Peyer's patch (tissue), 4 donors: Measurements from ENCODE around the gene RPTOR. TPM values are rescaled to one million over a fixed set of nuclear protein-coding genes. Genes with fewer than 3 reads are reported as not detected.

Experiments used
- DNase-seq, 3 donors: peaks; one replicate each; pipeline ENCODE4 v3.0.0-alpha.2; 2017 to 2019
- H3K27ac ChIP-seq, 4 donors: fragments of 200-600 bp; sonication (generic); one replicate each; pipeline ENCODE4 v1.5.1; 2016 to 2019
- H3K27me3 ChIP-seq, 2 donors: fragments of 200-600 bp; sonication (generic); one replicate each; pipeline ENCODE4 v1.5.1; 2019
- H3K36me3 ChIP-seq, 3 donors: fragments of 200-600 bp; sonication (generic); one replicate each; pipeline ENCODE4 v1.5.1; 2016 to 2019
- H3K4me1 ChIP-seq, 4 donors: fragments of 200-600 bp; sonication (generic); one replicate each; pipeline ENCODE4 v1.5.1; 2016 to 2019
- H3K4me3 ChIP-seq, 4 donors: fragments of 200-600 bp; sonication (generic); 1 replicate in 3 of 4; 2 replicates in 1 of 4; pipeline ENCODE4 v1.5.1; 2016 to 2019; ENCODE audit warnings: mild to moderate bottlenecking in 1 of 4
- H3K9me3 ChIP-seq, 4 donors: fragments of 200-600 bp; sonication (generic); one replicate each; pipeline ENCODE4 v1.5.1; 2016 to 2019; ENCODE audit warnings: mild to moderate bottlenecking in 1 of 4
- POLR2A ChIP-seq, 2 donors: fragments of 450-650 bp; IDR thresholded peaks; one replicate each; pipeline ENCODE4 v1.5.1; 2017; ENCODE audit warnings: antibody characterized with exemption in 2 of 2, mild to moderate bottlenecking in 2 of 2, moderate library complexity in 2 of 2
- total RNA-seq, 4 donors: library from RNA; depleted of rRNA; stranded (reverse); fragments of >200 nt; gene quantifications; one replicate each; pipeline ENCODE4 v1.1.0, GENCODE V29; 2016
- TF ChIP-seq, protein P1 (sequence below), 6 experiments: fragments of 450-650 bp in 4 of 6; fragments of 200-600 bp in 2 of 6; sonication (generic) in 1 of 6; IDR thresholded peaks; one replicate each; pipeline ENCODE4 v1.5.1; 2017 to 2019; ENCODE audit warnings: antibody characterized with exemption in 6 of 6, mild to moderate bottlenecking in 3 of 6, moderate library complexity in 1 of 6

The RPTOR gene
- total RNA-seq, 4 donors from 2014 or later, result 42.4 to 73.6 (median 64.2) TPM

DNA sequence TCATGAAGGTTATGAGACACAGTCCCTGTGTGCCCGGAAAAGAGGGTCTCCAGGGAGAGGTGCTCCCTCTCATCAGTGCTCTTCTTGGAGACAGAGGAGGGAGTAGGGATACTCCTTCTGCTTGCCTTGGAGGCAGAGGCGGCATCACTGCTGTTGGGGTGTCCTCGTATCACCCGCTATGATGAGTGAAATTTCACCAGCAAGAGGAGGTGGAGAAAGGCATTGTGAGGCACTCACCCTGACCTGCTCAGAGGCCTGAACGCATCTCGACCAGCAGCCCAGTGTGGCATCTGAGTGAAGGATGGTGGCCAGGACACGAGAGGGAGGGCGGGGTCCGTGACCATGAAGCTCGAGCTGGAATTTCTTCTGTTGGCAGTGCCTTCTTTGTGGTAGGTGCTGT is 224.9 kb downstream of the RPTOR start:
- Histone ChIP-seq H3K9me3 (no peaks in the 10 kb centered on the region), H3K27me3 (no peaks in the 10 kb centered on the region), H3K27ac (no peak overlapping the region), H3K4me3 (no peak overlapping the region), H3K4me1 (peaks cover 0 to 3% (median 0%) of the 10 kb centered on the region in 4 donors), H3K36me3 (no peaks in the 10 kb centered on the region)
- TF ChIP-seq, protein P1, sequence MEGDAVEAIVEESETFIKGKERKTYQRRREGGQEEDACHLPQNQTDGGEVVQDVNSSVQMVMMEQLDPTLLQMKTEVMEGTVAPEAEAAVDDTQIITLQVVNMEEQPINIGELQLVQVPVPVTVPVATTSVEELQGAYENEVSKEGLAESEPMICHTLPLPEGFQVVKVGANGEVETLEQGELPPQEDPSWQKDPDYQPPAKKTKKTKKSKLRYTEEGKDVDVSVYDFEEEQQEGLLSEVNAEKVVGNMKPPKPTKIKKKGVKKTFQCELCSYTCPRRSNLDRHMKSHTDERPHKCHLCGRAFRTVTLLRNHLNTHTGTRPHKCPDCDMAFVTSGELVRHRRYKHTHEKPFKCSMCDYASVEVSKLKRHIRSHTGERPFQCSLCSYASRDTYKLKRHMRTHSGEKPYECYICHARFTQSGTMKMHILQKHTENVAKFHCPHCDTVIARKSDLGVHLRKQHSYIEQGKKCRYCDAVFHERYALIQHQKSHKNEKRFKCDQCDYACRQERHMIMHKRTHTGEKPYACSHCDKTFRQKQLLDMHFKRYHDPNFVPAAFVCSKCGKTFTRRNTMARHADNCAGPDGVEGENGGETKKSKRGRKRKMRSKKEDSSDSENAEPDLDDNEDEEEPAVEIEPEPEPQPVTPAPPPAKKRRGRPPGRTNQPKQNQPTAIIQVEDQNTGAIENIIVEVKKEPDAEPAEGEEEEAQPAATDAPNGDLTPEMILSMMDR (IDR thresholded peaks at IDR 0.05), result no peak
- TF ChIP-seq POLR2A (IDR thresholded peaks at IDR 0.05), result no peak
- DNase-seq, result no peak

DNA sequence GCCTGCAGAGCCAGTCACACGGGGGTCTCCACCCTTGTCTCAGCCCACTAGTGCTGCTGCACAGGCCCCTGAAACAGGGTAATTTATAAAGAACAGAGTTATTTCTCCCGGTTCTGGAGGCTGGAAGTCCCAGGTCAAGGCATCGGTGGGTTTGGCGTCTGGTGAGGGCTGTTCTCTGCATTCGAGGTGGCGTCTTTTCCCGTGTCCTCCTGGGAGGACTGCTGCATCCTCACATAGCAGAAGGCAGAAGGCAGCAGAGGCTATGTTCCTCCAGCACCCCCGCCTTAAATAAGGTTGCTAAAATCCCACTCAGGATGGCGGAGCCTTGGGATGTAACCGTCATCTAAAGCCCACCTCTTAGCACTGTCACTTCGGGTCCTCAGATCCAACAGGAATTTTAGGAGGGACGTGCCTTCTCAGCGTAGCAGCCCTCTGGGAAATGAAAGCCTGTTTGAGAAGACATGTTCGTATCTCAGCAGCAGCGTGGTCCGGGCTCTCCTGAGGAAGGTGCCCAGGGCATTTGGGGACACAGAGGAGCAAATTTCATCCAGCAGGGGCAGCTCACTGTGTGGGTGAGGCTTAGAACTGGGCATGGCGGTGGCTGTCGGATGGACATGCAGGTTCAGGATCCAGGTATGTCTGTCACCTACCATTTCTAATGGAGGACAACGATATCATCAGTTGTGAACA is 225.4 kb downstream of the RPTOR start:
- TF ChIP-seq POLR2A (IDR thresholded peaks at IDR 0.05), result no peak
- TF ChIP-seq, protein P1 (IDR thresholded peaks at IDR 0.05), result no peak
- Histone ChIP-seq H3K27ac (no peak overlapping the region), H3K4me1 (peaks cover 0 to 6% (median 2%) of the 10 kb centered on the region in 4 donors), H3K27me3 (no peaks in the 10 kb centered on the region), H3K36me3 (no peaks in the 10 kb centered on the region), H3K4me3 (no peak overlapping the region), H3K9me3 (no peaks in the 10 kb centered on the region)
- DNase-seq, result no peak

DNA sequence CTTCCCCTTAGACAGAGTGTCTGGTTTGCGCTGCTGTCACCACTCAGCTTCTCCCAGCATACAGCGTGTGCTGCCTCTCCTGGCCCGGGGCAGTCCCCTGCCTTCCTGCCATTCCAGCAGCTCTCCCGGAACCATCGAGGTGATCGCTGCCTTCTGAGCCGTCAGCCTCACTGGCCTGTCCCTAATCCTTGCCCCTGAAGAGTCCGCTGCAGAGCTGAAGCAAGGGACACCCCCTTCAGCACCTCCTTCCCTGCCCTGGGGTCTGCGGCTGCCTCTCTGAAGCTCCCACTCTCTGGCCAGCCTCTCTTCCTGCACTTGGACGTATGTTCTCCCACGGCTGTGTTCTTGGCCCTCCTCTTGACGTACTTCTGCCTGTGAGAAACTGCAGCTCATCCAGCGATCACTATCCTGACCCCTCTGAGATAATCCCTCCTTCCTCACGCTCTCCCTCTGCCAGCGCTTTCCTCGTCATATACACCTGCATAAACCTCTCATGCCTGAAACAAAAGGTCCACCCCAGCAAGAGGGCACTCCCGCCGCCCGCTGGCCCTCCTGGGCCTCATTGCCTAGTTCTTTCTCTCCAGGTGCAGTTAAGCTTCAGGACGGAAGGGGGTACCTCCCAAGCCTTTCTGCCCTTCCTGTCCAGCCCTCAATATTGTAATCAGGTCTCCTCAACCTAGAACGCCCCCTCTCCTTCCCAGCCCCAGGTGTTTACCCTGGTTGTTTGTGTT is 226.4 kb downstream of the RPTOR start:
- H3K27ac ChIP-seq, result no peak overlapping the region
- H3K36me3 ChIP-seq, result no peaks in the 10 kb centered on the region
- peaks cover 0 to 6% (median 2%) of the 10 kb centered on the region in 4 donors for H3K4me1 ChIP-seq
- DNase-seq, result no peak
- no peaks in the 10 kb centered on the region for H3K9me3 ChIP-seq
- TF ChIP-seq, protein P1 (IDR thresholded peaks at IDR 0.05), result no peak
- TF ChIP-seq POLR2A (IDR thresholded peaks at IDR 0.05), result no peak
- H3K27me3 ChIP-seq, result no peaks in the 10 kb centered on the region
- no peak overlapping the region for H3K4me3 ChIP-seq

DNA sequence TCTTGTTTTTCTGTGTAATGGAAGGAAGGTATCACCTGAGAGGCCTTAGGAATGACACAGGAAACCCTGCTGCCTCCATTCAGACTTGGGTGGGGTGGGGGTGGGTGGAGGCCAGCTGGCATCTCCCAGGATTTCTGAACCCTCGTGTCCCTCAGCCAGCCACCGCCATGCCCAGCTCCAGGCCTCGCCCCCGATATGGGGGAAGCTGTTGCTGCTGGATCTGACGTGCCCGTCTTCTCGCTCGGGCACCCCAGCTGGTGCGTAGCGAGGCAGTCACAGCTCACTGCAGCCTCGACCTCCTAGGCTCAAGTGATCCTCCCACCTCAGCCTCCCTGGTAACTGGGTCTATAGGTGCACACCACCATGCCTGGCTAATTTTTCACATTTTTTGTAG is 227.0 kb downstream of the RPTOR start:
- H3K27ac ChIP-seq, result no peak overlapping the region
- TF ChIP-seq, protein P1 (IDR thresholded peaks at IDR 0.05), result no peak
- TF ChIP-seq POLR2A (IDR thresholded peaks at IDR 0.05), result no peak
- H3K4me1 ChIP-seq, result peaks cover 0 to 6% (median 2%) of the 10 kb centered on the region in 4 donors
- no peak overlapping the region for H3K4me3 ChIP-seq
- H3K9me3 ChIP-seq, result no peaks in the 10 kb centered on the region
- H3K36me3 ChIP-seq, result no peaks in the 10 kb centered on the region
- no peaks in the 10 kb centered on the region for H3K27me3 ChIP-seq
- no peak for DNase-seq

DNA sequence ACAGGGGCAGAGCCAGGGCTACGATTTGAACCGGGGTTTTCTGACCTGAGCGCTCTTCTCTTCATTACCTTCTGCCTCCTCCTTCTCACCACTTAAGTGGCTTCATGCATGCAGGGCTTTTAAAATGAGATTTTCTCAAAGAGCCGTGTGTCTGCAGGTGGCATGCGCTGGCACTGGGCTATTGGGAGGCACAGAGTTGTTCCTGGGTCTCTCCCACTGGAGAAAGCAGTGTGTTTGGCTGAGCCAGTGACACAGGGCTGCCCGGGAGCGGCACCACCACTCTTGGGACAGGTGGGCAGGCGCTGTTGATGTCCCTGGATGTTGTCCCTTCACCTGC is 228.2 kb downstream of the RPTOR start:
- TF ChIP-seq, protein P1 (IDR thresholded peaks at IDR 0.05), result no peak
- no peak for TF ChIP-seq POLR2A (IDR thresholded peaks at IDR 0.05)
- no peak for DNase-seq
- Histone ChIP-seq H3K4me1 (peaks cover 0 to 6% (median 2%) of the 10 kb centered on the region in 4 donors), H3K27ac (peak overlapping the region in 1 of 4 donors; percentile 50), H3K36me3 (no peaks in the 10 kb centered on the region), H3K27me3 (no peaks in the 10 kb centered on the region), H3K9me3 (no peaks in the 10 kb centered on the region), H3K4me3 (no peak overlapping the region)
